Measurements from ENCODE around the gene BIRC2.

BIRC2 gene

DNA sequence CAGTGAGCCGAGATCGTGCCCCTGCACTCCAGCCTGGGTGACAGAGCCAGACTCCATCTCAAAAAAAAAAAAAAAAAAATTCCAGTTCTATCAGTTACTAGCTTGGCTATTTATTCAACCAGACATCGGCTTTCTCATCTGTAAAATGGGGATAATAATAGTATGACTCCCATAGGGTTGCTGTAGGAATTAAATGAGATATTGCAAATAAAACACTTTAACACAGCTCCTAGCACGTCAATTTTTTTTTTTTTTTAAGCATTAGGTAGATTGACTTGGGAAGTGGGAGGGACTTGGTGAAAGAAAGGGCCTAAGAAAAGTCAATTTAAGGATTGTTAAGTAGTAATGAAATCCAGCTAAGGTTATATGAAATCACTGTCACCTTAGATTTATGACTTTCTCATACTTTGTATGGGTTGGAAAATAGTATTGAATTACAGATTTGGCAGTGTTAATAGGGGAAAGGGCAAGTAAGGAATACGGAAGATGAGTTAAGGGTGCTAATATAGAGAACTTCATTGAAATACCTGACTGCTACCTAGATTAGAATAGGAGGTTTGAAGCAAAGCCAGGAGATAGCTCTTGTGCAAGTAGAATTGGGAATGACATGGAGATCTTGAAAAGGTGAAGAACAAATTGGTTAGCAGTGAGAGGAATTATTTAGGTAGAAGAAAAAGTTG is 28.8 kb downstream of the BIRC2 start:
- no peak for DNase-seq

DNA sequence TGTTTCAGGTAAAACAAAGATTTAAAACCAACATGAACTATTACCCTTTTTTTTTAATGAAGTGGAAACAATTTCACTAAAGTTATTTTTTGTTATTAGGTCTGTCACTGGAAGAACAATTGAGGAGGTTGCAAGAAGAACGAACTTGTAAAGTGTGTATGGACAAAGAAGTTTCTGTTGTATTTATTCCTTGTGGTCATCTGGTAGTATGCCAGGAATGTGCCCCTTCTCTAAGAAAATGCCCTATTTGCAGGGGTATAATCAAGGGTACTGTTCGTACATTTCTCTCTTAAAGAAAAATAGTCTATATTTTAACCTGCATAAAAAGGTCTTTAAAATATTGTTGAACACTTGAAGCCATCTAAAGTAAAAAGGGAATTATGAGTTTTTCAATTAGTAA is 30.9 kb downstream of the BIRC2 start:
- no peak for DNase-seq

DNA sequence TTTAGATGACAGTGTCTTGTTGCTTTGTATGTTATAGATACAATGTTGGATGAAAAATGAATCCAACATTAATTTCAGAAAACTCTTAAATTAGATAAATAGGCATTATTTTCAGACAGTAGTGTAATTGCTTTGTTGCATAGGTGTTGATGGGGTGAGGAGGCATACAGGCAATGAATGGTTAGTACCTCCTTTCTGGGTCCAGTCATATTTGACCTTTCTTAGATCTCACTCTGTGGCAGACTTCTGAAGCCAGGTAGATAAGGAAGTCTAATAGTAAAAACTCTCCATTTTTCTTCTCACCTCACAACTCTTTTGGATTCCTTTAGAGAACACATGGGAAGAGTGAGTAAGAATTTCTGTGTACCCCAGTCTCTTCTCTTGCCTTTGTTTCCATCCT is 31.8 kb downstream of the BIRC2 start:
- DNase-seq: no peak

- no peak for DNase-seq
Observed at GRCh38 chr11:102382384-102382783, 35.4 kb downstream of the BIRC2 start.

GRCh38 chr11:102383839-102384238 is 36.8 kb downstream of the BIRC2 start:
- no peak for DNase-seq

GRCh38 chr11:102384419-102385079 is 37.5 kb downstream of the BIRC2 start:
- no peak for DNase-seq

- no peak for DNase-seq
Observed at GRCh38 chr11:102385085-102386007, 38.3 kb downstream of the BIRC2 start.

DNA sequence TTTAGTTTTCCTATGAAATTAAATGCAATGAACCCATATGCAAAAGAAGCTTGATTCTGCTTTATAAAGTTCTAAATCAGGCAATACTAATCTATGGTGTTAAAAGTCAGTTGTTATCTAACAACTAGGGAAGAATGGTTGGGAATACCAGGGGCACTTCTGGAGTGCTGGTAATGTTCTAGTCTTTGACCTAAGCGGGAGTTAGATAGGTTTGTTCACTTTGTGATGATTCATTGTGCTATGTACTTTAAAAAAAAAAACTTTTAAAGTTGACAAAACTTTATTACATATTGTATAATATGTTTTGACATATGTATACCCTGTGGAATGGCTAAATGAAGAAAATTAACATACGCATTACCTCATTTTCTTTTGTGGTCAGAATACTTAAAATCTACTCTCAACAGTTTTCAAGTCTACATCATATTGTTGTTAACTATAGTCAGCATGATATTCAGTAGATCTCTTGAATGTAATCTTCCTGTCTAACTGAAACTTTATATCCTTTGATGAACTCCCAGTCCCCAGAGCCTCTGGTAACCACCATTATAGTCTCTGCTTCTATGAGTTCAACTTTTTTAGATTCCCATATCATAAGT is 39.2 kb downstream of the BIRC2 start:
- no peak for DNase-seq

DNA sequence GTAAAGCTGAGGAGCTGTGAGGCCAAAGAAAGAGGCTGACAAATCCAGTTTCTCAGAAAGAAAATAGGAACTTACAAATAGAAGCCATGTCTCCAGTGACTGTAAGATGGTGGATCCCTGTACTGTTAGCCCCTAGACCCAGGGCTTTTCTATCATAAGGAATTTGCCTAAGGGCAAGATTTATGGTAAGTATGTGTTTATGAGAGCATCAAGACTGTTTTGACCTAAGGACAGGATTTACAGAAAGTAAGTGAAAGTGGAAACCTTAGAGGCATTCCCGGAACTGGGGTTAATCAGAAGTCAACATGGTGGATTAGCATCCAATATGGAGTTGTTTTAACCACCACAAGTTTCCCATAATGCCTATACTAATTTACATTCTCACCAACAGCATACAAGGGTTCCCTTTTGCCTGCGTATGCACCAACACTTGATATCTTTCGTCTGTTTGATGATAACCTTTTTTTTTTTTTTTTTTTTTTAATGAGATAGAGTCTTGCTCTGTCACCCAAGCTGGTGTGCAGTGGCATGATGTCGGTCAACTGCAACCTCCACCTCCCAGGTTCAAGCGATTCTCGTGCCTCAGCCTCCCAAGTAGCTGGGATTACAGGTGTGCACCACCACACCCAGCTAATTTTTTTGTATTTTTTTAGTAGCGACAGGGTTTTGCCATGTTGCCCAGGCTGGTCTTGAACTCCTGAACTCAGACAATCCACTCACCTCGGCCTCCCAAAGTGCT is 40.2 kb downstream of the BIRC2 start:
- DNase-seq: no peak

GRCh38 chr11:102389253-102389652 is 42.2 kb downstream of the BIRC2 start:
- no peak for DNase-seq

DNA sequence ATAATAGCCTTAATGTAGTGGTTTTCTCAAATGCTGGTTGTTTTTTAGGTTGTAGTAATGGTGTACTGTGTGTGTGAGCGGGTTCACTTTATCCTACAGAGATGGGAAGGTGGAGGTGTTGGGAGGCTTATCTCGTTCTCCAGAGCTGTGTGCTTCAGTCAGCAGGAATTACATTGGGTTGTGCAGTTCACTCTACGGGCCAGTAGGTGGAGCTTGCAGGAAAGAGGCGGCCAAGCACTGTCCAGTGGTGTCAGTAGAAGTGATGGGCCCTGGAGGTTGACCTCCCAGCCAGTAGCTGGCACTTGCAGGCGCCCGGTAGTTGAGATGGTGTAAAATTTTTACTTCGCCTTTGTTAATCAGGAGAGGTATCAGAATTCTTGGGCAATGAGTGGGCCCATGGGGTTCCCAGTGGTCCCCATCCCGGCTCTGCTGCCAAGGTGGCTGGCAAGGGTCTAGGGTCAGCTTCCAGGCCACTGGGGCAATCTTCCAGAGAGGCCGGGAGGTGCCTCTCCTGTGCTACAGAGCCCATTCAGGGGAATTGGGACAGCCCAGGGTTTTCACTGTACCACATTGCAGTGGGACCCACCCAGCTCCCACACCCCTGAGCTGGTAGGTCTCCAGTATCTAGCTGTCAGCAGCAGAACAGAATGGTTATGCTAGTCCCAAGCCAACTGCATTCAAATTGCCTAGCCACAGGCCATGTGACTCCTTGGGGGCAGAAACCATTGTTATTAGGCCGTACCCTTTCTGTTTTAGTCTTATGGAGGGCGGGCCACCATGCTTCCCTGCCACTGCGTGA is 43.9 kb downstream of the BIRC2 start:
- DNase-seq: peak; percentile 71

GRCh38 chr11:102391549-102392237 is 44.7 kb downstream of the BIRC2 start:
- no peak for DNase-seq

- DNase-seq: no peak
Observed at GRCh38 chr11:102393272-102393730, 46.3 kb downstream of the BIRC2 start.

DNA sequence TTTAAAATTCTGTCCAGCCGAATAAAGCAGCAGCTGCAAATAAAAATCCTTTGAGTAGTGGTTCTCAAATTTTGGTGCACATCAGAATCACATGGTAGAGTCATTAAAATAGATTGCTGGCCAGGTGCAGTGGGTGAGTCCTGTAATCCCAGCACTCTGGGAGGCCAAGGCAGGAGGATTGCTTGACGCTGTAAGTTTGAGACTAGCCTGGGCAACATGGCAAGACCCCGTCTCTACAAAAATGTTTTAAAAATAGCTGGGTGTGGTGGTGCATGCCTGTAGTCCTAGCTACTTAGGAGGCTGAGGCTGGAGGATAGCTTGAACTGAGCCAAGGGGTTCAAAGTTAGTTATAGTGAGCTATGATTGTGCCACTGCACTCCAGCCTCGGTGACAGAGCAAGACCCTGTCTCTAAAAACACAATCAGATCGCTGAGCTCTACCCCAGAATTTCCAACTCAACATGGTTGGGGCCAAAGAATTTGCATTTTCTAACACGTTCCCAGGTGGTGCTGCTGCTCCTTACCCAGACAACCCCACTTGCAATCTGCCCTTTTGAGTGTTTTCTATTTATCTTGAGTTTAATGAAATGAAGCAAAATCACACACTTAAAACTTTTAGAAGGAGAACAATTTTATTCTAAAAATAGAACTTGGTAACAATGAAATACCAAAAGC is 48.8 kb downstream of the BIRC2 start:
- no peak for DNase-seq

DNA sequence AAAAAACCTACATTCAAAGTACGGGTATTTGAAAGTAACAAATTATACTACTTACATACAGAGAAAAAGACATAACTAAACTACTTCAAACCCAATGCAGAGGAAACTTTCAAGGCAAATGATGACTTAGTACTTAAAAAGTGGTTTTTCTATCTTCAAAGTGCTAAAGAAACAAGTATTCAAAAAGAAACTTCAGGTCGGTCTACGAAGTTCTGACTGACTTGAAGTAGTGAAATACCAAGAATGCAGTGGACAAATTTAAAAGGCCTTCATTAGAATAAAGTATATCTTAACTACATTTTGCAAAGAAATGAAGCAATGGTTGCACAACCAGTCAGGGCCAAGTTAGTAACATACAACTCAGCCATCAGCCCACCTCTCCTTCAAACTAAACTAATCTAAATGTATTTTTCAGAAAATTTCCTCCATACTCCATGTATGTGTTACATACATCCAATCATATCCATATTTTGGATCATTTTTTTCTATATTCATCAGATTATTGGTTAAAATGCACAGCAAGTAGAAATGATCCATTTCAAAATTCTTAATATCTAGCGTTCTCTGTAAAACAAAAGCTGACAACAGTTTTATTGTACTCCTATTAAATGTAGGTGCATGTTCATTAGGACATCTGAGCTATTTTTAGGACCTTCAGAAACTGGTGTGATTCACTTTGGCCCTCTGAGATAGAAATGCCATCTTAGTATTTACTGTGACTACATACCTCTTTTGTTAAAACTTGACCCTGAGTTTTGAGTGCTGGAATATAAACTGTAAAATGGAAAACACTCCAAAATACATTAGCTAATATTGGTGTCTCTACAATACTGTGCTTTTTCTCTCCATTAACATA is 49.9 kb downstream of the BIRC2 start:
- peak; percentile 51 for DNase-seq

- no peak for DNase-seq
Observed at GRCh38 chr11:102398297-102398696, 51.3 kb downstream of the BIRC2 start.

DNA sequence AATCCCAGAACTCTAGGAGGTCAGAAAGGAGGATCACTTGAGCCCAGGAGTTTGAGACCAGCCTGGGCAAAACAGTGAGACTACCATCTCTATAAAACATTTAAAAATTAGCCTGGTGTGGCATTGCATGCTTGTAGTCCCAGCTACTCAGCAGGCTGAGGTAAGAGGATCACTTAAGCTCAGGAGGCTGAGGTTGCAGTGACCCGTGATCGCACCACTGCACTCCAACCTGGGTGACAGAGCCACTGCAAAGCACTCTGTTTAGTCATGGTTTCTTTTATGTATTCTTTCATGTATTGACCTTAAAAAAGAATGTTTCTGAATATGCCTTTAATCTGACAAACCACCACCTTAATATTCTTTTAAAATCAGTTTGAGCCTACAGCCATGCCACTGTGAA is 52.2 kb downstream of the BIRC2 start:
- no peak for DNase-seq

- DNase-seq: no peak
Observed at GRCh38 chr11:102400603-102401002, 53.6 kb downstream of the BIRC2 start.

GRCh38 chr11:102401905-102402304 is 54.9 kb downstream of the BIRC2 start:
- no peak for DNase-seq
